ENCODE data around the gene C4orf33.

The C4orf33 gene

DNA sequence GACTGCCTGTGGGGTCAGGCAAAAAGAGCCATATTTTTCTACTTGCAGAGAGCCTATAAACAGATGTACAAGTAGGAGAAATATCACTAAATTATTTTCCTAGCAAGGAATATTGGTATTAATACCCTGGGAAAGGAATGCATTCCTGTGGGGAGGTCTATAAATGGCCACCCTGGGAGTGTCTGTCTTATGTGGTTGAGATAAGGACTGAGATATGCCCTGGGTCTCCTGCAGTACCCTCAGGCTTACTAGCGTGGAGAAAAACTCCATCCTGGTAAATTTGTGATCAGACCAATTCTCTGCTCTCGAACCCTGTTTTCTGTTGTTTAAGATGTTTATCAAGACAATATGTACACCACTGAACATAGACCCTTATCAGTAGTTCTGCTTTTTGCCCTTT is 35.4 kb downstream of the C4orf33 start:
- DNase-seq = no peak

- no peak for DNase-seq
Measured at GRCh38 chr4:129136433-129136832, 40.5 kb downstream of the C4orf33 start.

- no peak for DNase-seq
Measured at GRCh38 chr4:129138810-129139496, 43.0 kb downstream of the C4orf33 start.

DNA sequence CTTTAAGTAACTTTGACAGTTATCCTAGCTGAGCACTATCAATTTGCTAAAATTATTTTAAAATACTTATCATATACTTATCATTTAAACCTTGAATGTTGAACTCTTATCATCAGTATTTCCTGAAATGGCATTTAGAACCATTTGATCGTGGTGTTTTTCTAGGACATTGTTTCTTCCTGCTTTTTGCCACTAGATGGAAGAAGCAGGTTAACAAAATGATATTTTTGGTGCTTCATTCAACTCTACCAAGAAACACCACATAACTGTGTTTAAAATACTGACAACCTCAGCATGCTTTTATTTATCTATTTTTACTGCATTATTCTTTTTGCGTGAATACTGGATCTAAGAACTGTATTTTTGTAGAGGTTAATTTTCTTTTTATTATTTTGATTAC is 44.6 kb downstream of the C4orf33 start:
- DNase-seq = no peak

DNA sequence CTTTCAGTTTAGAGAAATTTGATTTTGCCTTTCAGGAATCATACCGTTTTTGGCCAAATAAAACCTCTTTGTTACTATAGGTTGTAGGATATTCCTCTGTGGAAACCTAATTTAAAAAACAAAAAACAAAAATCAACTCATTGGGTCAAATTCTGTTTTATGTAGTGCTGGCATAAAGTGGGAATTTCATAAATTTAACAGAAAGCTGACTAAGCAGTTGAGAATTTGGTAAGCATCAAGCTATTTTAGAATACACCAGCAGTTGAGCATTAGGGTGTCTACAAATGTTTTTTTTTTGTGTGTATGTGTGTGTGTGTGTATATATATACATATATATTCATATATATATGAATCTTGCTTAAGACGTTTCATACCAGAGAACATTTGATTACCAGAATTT is 47.4 kb downstream of the C4orf33 start:
- no peak for DNase-seq

DNA sequence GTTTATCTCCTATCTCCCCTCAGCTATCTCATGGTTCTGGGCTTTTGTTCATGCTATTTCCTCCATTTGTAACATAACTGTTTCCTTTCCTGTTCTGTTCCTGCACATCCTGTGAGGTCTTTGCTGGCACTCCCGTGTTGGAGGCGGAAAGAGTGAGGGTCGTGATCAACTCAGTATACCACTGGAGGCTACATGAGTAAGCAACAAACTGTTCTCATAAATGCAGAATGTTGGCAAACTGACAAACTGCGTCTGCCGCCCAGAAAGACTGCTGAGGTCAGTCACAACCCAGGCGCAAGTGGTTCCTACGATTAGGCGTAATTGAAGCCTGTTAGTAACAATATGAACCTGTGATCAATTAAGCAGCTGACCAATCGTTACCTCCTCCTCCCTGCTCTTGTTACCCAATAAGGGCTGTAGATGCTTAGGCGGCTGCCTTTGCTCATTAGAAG is 48.8 kb downstream of the C4orf33 start:
- no peak for DNase-seq

DNA sequence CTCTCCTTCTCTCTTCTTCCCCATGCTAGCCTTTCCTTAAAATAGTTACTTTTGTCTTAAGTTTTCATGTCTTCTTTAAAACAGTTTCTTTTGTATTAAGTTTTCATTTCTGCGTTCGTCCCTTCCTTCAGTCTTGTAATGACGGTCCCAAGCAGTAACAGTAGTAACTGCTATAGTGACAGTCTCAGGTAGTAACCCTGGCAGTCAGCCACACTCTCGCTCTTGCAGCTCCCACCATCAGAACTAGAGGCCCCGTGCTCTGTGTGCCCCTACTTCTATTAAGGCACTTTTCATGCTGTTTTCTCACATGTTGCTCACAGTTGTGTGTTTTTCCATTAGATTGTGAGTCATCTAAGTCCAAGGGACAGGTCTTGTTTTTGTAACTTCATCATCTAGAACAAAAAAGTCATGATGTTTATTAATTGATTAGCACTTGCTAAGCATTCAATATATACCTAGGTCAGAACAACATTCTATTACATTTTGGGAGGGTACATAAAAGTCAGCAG is 49.3 kb downstream of the C4orf33 start:
- DNase-seq = no peak

DNA sequence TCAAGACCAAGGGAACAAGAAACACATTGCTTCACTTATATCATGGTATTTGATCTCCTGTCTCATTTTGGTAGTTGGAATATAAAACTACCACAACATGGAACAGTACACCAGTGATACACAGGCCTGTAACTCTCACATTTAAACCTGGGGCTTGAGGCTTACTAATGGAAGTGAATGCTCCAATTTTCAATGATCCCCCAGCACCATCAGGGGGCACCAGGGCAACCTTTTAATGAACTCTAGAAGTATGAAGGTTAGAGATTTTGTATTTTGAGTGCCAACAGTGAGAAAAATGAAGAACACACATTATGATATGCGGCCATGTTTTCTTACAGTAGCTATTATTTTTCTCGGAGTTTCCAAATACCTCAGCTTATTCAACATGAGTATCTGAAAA is 50.7 kb downstream of the C4orf33 start:
- no peak for DNase-seq

DNA sequence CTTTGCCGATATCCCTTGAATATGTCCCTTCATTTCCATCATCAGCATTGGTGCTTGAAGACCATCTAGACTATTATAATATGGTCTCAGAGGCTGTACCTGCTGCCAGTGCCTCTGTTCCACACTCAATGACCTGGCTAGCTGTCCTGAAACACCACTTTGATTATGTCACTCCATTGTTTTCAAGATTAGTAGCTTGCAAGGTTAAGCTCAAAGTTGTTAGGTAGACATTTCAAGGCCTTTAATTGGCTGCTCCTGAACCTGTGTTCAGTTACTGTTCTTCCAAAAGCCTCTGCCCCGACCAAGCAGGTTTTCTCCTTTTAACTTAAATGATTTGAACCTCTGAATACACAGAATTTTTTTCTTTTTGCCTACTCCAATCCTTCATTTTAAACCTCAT is 52.9 kb downstream of the C4orf33 start:
- DNase-seq = no peak

DNA sequence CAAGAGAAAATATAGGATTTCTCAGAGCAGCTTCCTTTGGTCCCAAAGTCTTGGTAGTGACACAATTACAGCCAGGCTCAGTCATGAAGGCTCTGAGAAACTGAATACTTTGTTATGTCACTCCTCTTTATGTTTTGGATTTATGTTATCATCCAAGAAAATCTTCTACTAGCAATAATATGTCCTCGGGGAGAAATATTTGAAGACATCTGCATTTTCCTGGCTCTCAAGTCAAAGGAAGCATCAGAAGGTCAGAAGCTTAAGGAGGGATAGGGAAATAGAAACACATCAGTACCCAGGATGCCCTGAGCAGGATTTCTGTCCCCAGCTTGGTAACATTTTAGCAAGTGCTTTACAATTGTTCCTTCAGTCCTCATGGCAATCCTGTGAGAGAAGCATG is 54.0 kb downstream of the C4orf33 start:
- no peak for DNase-seq

DNA sequence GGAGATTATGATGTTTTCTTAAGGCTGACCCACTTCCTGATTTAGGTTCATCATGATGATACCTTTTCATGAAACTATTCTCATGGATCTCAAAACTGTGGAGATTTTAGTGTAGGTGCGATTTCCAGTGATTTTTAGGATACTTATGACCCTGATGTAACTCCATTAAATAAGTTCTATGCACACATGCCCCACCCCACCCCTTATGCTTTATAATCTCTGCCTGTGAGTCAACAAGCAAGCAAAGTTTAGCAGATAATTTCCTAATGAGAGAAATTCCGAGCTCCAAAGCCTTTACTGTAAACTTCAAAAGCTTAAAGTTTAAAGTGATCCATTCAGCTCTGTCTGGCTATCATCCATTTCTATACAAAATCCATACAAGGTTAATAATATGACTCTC is 56.4 kb downstream of the C4orf33 start:
- no peak for DNase-seq

DNA sequence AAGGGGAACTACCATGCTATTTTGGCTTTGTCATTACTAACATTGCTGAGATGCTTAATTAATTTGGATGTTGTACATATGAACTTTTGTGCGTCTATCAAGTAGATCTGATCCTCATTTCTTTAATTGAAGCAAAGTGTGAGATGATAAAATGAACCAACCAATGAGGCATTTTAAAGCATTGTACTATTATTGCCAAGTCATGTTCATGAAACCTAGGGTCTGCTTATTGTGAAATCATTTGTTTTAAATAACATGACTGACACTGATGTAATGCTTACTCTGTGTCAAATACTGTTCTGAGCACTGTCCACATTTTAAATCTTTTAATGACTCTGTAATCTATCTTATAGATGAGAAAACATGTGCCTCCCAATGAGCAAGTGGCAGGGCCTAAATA is 57.7 kb downstream of the C4orf33 start:
- DNase-seq = no peak

DNA sequence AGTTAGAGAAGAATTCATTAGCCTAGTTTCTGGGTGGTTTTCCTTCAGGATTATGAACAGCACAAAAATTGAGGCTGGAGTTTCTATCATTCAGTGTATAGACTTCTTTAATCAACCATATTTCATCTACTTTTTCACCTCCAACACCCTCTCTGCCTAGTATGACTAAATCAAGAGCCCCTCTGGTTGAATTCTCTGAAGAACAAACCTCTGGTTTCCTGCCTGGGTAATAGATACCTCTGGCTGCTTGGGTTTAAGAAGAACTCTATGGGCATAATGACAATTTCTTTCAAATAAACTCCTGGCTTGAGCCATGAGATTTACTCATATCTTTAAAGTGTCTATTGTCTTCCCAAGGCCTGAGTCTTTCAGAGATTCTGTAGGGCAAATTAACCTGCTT is 66.5 kb downstream of the C4orf33 start:
- no peak for DNase-seq

DNA sequence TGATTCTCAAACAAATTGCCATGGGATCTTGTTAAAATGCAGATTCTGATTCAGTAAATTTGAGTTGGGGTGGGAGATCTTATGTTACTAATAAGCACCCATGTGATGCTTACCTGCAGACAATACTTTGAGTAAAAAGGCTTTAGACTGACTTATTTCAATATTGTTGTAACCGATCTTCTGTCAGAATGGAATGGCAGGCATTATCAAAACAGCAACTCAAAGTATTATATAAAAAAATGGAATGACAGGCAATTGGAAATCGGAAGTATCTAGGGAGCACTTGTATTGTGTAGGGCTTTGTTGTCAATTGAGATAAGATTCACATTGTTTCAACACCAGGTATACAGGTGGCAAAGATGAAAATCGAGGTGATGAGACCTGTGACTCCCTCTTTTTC is 67.5 kb downstream of the C4orf33 start:
- DNase-seq = no peak

DNA sequence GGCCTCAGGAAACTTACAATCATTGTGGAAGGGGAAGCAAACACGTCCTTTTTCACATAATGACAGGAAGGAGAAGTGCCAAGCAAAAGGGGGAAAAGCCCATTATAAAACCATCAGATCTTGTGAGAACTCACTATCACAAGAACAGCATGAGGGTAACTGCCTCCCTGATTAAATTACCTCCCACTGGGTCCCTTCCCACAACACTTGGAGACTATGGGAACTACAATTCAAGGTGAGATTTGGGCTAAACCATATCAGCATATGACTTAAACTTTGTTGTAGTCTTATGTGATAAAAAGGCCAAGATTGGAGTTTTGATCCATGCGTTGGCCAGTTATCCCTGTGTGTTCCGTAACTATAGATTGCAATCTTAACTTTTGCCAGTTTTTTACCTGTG is 68.3 kb downstream of the C4orf33 start:
- no peak for DNase-seq
